Epithelial cell of proximal tubule (primary cell): ENCODE measurements around the gene TNPO2. TPM values are rescaled to one million over a fixed set of nuclear protein-coding genes. Genes with fewer than 3 reads are reported as not detected.

Experiments used
- DNase-seq: peaks from one replicate; pipeline ENCODE4 v3.0.0-alpha.2; 2011; ENCODE audit warnings: low read depth
- H3K4me3 ChIP-seq: 2 replicates; pipeline ENCODE4 v1.5.1; 2011; ENCODE audit warnings: low read depth, mild to moderate bottlenecking, low read length
- total RNA-seq: library from RNA; depleted of rRNA; stranded (reverse); fragments of >200 nt; gene quantifications from 2 replicates; pipeline ENCODE4 v1.2.3, GENCODE V29; 2015
- TF ChIP-seq, protein P1 (sequence below): conservative IDR thresholded peaks from 2 replicates; pipeline ENCODE4 v1.5.1; 2012; ENCODE audit warnings: low read depth, mild to moderate bottlenecking, low read length

TNPO2 gene
- total RNA-seq, 1 donor from 2014 or later, result 21.9 TPM

DNA sequence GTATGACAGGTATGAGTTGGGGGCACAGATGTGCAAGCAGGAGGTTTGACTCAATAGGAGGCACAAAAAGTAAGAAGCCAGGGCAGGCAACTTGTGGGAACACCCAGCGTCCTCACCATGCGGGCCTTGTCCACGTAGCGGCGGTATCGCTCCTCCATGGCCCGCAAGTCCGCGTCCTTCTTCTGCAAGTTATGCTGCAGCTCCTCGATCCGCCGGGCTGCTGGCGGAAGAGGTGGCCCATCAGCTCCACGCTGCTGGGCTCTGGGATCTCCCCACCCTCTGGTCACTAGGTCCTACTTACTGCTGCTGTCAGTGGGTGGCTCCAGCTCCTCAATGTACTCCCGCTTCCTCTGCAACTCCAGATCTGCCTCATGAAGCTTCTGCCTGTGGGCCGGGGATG, 41.0 kb upstream of the TNPO2 start:
- no peak overlapping the region for H3K4me3 ChIP-seq
- TF ChIP-seq, protein P1, sequence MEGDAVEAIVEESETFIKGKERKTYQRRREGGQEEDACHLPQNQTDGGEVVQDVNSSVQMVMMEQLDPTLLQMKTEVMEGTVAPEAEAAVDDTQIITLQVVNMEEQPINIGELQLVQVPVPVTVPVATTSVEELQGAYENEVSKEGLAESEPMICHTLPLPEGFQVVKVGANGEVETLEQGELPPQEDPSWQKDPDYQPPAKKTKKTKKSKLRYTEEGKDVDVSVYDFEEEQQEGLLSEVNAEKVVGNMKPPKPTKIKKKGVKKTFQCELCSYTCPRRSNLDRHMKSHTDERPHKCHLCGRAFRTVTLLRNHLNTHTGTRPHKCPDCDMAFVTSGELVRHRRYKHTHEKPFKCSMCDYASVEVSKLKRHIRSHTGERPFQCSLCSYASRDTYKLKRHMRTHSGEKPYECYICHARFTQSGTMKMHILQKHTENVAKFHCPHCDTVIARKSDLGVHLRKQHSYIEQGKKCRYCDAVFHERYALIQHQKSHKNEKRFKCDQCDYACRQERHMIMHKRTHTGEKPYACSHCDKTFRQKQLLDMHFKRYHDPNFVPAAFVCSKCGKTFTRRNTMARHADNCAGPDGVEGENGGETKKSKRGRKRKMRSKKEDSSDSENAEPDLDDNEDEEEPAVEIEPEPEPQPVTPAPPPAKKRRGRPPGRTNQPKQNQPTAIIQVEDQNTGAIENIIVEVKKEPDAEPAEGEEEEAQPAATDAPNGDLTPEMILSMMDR, result no peak
- DNase-seq, result no peak

DNA sequence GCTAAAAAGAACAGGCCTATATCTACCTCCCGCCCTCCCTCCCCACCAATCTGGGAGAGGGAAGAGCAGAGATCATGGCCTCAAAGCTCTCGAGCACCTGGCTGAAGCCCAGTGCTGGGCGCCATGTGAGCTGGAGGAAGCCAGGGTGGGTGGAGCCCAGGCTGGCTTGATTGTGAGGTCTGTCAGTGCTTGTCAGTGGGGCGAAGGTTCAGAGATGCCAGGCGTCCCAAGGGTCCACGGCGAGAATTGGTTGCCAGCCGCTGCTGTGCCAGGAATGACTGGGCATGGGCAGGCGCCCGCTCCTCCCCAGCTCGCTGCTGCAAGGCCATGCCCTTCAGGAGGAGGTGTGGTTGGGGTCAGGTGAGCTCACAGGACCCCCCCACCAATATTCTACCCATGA, 39.4 kb upstream of the TNPO2 start:
- TF ChIP-seq, protein P1, result no peak
- DNase-seq, result no peak
- H3K4me3 ChIP-seq, result no peak overlapping the region

DNA sequence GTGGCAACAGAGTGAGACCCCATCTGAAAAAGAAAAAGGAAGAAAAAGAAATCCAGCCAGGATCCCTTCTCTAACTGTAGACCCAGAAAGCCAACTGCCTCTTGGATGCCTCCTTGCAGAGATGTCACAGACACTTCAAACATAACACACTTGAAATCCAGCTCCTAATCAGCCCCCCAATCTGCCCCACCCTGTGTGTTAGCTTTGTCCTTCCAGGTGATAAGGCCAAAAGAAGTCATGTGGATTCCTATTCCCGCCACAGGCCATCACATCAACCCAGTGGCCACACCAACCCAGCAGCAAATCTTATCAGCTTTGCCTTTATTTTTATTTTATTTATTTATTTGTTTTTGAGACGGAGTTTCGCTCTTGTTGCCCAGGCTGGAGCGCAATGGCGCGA, 36.0 kb upstream of the TNPO2 start:
- TF ChIP-seq, protein P1, result no peak
- DNase-seq, result no peak
- no peak overlapping the region for H3K4me3 ChIP-seq

DNA sequence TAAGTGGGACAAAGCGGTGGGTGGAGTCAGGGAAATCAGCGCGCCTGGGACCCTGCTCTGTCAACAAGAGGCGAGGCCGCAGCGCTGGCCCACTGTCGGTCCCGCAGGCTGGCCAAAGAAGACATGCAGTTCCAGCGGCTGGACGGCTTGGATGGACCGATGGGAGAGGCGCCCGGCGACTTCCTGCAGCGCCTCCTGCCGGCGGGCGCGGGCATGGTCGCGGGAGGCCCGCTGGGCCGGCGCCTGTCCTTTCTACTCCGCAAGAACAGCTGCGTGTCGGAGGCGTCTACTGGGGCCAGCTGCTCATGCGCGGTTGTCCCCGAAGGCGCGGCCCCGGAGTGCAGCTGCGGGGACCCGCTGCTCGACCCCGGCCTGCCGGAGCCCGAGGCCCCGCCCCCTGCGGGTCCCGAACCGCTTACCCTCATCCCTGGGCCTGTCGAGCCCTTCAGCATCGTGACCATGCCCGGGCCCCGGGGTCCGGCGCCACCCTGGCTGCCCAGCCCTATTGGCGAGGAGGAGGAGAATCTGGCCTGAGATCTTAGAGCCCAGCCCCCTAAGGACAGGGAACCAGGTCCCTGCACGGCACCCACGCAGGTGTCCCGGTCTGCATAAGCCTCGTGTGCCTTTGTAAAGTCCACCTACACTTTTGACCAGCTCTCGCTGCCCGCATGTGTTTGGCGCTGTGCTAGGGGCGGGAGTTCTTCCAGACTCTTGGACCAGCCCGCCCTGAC, 34.0 kb upstream of the TNPO2 start:
- TF ChIP-seq, protein P1, result peak; percentile 84
- peak overlapping the region; percentile 49 for H3K4me3 ChIP-seq
- no peak for DNase-seq

DNA sequence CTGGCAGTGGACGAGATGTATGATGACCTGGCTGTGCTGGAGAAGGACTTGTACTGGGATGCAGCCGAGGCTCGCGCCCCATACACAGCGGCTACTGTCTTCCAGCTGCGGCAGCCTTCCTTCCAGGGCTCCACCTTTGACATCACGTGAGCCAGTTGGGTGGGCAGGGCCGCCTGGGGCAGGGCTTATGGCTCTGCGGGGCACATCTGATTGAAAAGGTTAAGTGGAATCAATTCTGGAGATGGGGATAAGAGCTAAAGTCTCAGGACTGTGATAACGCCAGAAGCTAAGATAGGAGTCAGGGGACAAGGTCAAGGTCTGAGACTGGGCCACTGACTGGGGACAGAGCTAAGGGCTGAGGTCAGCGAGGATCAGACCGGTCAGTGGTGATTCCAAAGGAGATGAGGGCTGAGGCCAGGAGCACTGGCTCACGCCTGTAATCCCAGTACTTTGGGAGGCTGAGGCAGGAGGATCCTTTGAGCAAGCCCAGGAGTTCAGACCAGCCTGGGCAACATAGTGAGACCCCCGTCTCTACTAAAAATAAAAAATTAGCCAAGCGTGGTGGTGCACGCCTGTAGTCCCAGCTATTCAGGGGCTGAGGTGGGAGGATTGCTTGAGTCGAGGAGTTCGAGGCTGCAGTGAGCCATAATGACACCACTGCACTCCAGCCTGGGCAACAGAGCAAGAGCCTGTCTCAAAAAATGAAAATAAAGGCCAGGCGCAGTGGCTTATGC, 32.6 kb upstream of the TNPO2 start:
- no peak overlapping the region for H3K4me3 ChIP-seq
- TF ChIP-seq, protein P1, result no peak
- no peak for DNase-seq

DNA sequence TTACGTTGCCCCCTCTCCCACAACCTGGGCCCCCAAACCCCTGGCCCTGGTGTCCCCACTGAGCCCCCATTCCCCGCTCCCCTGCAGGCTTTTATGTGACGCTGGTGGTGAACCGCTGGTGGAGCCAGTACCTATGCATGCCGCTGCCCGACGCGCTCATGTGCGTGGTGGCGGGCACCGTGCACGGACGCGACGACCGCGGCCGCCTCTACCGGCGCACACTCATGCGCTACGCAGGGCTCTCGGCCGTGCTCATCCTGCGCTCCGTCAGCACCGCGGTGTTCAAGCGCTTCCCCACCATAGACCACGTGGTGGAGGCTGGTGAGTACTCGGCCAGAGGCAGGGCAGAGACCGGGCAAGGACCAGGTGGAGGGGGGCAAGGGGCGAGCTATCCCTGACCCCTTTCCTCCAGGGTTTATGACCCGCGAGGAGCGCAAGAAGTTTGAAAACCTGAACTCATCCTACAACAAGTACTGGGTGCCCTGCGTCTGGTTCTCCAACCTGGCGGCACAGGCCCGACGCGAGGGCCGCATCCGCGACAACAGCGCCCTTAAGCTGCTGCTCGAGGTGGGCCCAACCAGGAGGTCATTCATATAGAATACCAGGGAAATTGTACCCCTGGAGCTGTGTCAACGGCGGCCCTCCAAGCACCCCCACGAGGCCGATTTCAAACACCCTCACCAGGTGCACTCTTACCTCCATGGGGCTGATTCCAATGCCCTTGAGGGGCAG, 30.9 kb upstream of the TNPO2 start:
- DNase-seq, result no peak
- TF ChIP-seq, protein P1, result no peak
- H3K4me3 ChIP-seq, result no peak overlapping the region
